HepG2 (cell line): Measurements from ENCODE around the gene REEP2. TPM values are rescaled to one million over a fixed set of nuclear protein-coding genes. Genes with fewer than 3 reads are reported as not detected.

Source experiments
- CEBPG ChIP-seq: IDR thresholded peaks from 2 replicates; pipeline ENCODE4 v1.6.1; 2016
- GATAD1 ChIP-seq: IDR thresholded peaks from 2 replicates; pipeline ENCODE4 v1.6.1; 2016; ENCODE audit warnings: missing genetic modification reagents, missing compliant biosample characterization
- GLI4 ChIP-seq: sonication (generic); formaldehyde crosslinking; IDR thresholded peaks from 2 replicates; pipeline ENCODE4 v1.5.1; 2020; ENCODE audit warnings: missing genetic modification reagents, mild to moderate bottlenecking, moderate library complexity, borderline replicate concordance
- HOXA5 ChIP-seq: sonication (generic); formaldehyde crosslinking; IDR thresholded peaks from 2 replicates; pipeline ENCODE4 v1.4.0; 2020; ENCODE audit warnings: missing genetic modification reagents
- KLF12 ChIP-seq: sonication (generic); formaldehyde crosslinking; IDR thresholded peaks from 2 replicates; pipeline ENCODE4 v1.4.0; 2020; ENCODE audit warnings: missing genetic modification reagents, borderline replicate concordance
- MIER3 ChIP-seq: IDR thresholded peaks from 2 replicates; pipeline ENCODE4 v1.6.1; 2016; ENCODE audit warnings: missing compliant biosample characterization, borderline replicate concordance
- PLRG1 ChIP-seq: fragments of 450-650 bp; conservative IDR thresholded peaks from 2 replicates; pipeline ENCODE4 v1.6.1; 2016
- RCOR2 ChIP-seq: IDR thresholded peaks from 2 replicates; pipeline ENCODE4 v1.6.1; 2016; ENCODE audit warnings: missing biosample characterization, missing genetic modification reagents
- RELA ChIP-seq: sonication (generic); formaldehyde crosslinking; IDR thresholded peaks from 2 replicates; pipeline ENCODE4 v1.4.0; 2020; ENCODE audit warnings: missing genetic modification reagents
- SCMH1 ChIP-seq: sonication (generic); formaldehyde crosslinking; IDR thresholded peaks from 2 replicates; pipeline ENCODE4 v1.9.0; 2021; ENCODE audit warnings: missing genetic modification reagents, mild to moderate bottlenecking, borderline replicate concordance
- SMARCE1 ChIP-seq: fragments of 450-650 bp; IDR thresholded peaks from 2 replicates; pipeline ENCODE4 v1.6.1; 2017; ENCODE audit warnings: borderline replicate concordance
- SP4 ChIP-seq: sonication (generic); formaldehyde crosslinking; IDR thresholded peaks from 2 replicates; pipeline ENCODE4 v1.8.1; 2023; ENCODE audit warnings: mild to moderate bottlenecking, missing genetic modification reagents
- ZKSCAN8 ChIP-seq: IDR thresholded peaks from 2 replicates; pipeline ENCODE4 v1.6.1; 2016; ENCODE audit warnings: borderline replicate concordance, missing genetic modification reagents, missing compliant biosample characterization
- ZNF225 ChIP-seq: sonication (generic); formaldehyde crosslinking; IDR thresholded peaks from 2 replicates; pipeline ENCODE4 v1.4.0; 2020; ENCODE audit warnings: mild to moderate bottlenecking, missing genetic modification reagents
- ZNF331 ChIP-seq: sonication (generic); formaldehyde crosslinking; IDR thresholded peaks from 2 replicates; pipeline ENCODE4 v1.4.0; 2020; ENCODE audit warnings: missing genetic modification reagents
- ZNF44 ChIP-seq: sonication (generic); formaldehyde crosslinking; IDR thresholded peaks from 2 replicates; pipeline ENCODE4 v1.5.1; 2020; ENCODE audit warnings: mild to moderate bottlenecking, missing genetic modification reagents
- ZNF616 ChIP-seq: sonication (generic); formaldehyde crosslinking; IDR thresholded peaks from 2 replicates; pipeline ENCODE4 v1.5.0; 2020; ENCODE audit warnings: low read depth, mild to moderate bottlenecking, missing genetic modification reagents
- ZNF646 ChIP-seq: sonication (generic); formaldehyde crosslinking; IDR thresholded peaks from 2 replicates; pipeline ENCODE4 v1.9.0; 2021; ENCODE audit warnings: mild to moderate bottlenecking, missing genetic modification reagents
- ZNF83 ChIP-seq: sonication (generic); formaldehyde crosslinking; IDR thresholded peaks from 2 replicates; pipeline ENCODE4 v1.4.0; 2020; ENCODE audit warnings: missing genetic modification reagents, mild to moderate bottlenecking, borderline replicate concordance
- polyA plus RNA-seq, 8 experiments: library from polyadenylated mRNA; depleted of rRNA in 3 of 8; stranded (reverse) in 7 of 8; unstranded in 1 of 8; fragments of >200 nt; fragmentation: Illumina TruSeq in 4 of 8; extraction: Trizol in 4 of 8; gene quantifications; 2 replicates each; pipeline versions ENCODE4 v1.2.1 to v1.2.3, GENCODE V29; 2011 to 2016; ENCODE audit warnings: low read depth in 4 of 8, missing spikeins in 1 of 8, mixed read lengths in 1 of 8; ENCODE audit not compliant: insufficient read depth in 1 of 8
- total RNA-seq, 5 experiments: library from RNA; depleted of rRNA; stranded (reverse); fragments of >200 nt; fragmentation: Illumina TruSeq; extraction: Trizol; gene quantifications; 2 replicates each; pipeline ENCODE4 v1.2.3, GENCODE V29; 2016; ENCODE audit warnings: low read depth in 1 of 5
- TF ChIP-seq, protein P1 (sequence below): sonication (generic); formaldehyde crosslinking; IDR thresholded peaks from 2 replicates; pipeline ENCODE4 v1.5.1; 2020; ENCODE audit warnings: missing genetic modification reagents, mild to moderate bottlenecking, borderline replicate concordance
- TF ChIP-seq, protein P2 (sequence below): sonication (generic); formaldehyde crosslinking; IDR thresholded peaks from 2 replicates; pipeline ENCODE4 v1.4.0; 2020; ENCODE audit warnings: missing genetic modification reagents, borderline replicate concordance
- TF ChIP-seq, protein P3 (sequence below): IDR thresholded peaks from 2 replicates; pipeline ENCODE4 v1.6.1; 2016; ENCODE audit warnings: low read depth, control low read depth

REEP2 gene
- total and polyA plus RNA-seq, 2 of the 13 experiments (the other 11 are each of a cell fraction or from before 2014, with no cell fraction given) = 5.3 to 7.8 TPM

GRCh38 chr5:138464008-138464387, 25.1 kb downstream of the REEP2 start (continued):
- TF ChIP-seq SCMH1 (CRISPR knock-in tag) (no peak), GATAD1 (peak; percentile 72; the same call in 1 of the 2 replicates), SMARCE1 (no peak), ZNF44 (CRISPR knock-in tag) (no peak), ZKSCAN8 (0 out of 2 replicates have a peak, but pooled peaks have one; percentile 39), ZNF225 (no peak), HOXA5 (CRISPR knock-in tag) (peak; percentile 77), ZNF83 (CRISPR knock-in tag) (no peak), RCOR2 (CRISPR knock-in tag) (peak; percentile 49; the same call in 1 of the 2 replicates), ZNF331 (peak; percentile 72), RELA (CRISPR knock-in tag) (no peak), GLI4 (no peak; the same call in 1 of the 2 replicates), PLRG1 (no peak), KLF12 (no peak), ZNF646 (CRISPR knock-in tag) (0 out of 2 replicates have a peak, but pooled peaks have one; percentile 28), CEBPG (CRISPR knock-in tag) (peak; percentile 29; the same call in 1 of the 2 replicates), ZNF616 (CRISPR knock-in tag) (no peak; the same call in 1 of the 2 replicates), SP4 (CRISPR knock-in tag) (0 out of 2 replicates have a peak, but pooled peaks have one; percentile 15), MIER3 (no peak)
- TF ChIP-seq, protein P1, sequence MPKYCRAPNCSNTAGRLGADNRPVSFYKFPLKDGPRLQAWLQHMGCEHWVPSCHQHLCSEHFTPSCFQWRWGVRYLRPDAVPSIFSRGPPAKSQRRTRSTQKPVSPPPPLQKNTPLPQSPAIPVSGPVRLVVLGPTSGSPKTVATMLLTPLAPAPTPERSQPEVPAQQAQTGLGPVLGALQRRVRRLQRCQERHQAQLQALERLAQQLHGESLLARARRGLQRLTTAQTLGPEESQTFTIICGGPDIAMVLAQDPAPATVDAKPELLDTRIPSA (CRISPR knock-in tag) = no peak
- TF ChIP-seq, protein P2, sequence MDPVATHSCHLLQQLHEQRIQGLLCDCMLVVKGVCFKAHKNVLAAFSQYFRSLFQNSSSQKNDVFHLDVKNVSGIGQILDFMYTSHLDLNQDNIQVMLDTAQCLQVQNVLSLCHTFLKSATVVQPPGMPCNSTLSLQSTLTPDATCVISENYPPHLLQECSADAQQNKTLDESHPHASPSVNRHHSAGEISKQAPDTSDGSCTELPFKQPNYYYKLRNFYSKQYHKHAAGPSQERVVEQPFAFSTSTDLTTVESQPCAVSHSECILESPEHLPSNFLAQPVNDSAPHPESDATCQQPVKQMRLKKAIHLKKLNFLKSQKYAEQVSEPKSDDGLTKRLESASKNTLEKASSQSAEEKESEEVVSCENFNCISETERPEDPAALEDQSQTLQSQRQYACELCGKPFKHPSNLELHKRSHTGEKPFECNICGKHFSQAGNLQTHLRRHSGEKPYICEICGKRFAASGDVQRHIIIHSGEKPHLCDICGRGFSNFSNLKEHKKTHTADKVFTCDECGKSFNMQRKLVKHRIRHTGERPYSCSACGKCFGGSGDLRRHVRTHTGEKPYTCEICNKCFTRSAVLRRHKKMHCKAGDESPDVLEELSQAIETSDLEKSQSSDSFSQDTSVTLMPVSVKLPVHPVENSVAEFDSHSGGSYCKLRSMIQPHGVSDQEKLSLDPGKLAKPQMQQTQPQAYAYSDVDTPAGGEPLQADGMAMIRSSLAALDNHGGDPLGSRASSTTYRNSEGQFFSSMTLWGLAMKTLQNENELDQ (CRISPR knock-in tag) = no peak
- TF ChIP-seq, protein P3, sequence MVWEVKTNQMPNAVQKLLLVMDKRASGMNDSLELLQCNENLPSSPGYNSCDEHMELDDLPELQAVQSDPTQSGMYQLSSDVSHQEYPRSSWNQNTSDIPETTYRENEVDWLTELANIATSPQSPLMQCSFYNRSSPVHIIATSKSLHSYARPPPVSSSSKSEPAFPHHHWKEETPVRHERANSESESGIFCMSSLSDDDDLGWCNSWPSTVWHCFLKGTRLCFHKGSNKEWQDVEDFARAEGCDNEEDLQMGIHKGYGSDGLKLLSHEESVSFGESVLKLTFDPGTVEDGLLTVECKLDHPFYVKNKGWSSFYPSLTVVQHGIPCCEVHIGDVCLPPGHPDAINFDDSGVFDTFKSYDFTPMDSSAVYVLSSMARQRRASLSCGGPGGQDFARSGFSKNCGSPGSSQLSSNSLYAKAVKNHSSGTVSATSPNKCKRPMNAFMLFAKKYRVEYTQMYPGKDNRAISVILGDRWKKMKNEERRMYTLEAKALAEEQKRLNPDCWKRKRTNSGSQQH = no peak
